ENCODE measurements around the gene PLCH1. TPM values are rescaled to one million over a fixed set of nuclear protein-coding genes. Genes with fewer than 3 reads are reported as not detected.

The PLCH1 gene
- total and polyA plus RNA-seq, 9 of the 15 experiments (the other 6 are each of a cell fraction or from before 2014, with no cell fraction given): 0.17 to 0.62 (median 0.40) TPM

GRCh38 chr3:155608228-155608920 is 136.5 kb downstream of the PLCH1 start:
- H3K4me1 ChIP-seq (replicated peaks in 1 of 2; ENCODE audit: control insufficient read depth in 2 of 2, insufficient read depth in 2 of 2, low read length in 2 of 2): no peaks in the 10 kb centered on the region
- DNase-seq (ENCODE audit: extremely low read depth in 1 of 4, low spot score in 3 of 4) (no peak), ATAC-seq (no peak), FAIRE-seq (no peak)
- no peak overlapping the region for H3K9ac ChIP-seq (ENCODE audit: insufficient read depth in 1 of 2, low read depth in 2 of 2, low read length in 2 of 2)
- CTCF ChIA-PET (ENCODE audit: low intra/inter-chr PET ratio): no interaction called here
- H3K9me1 ChIP-seq (ENCODE audit: control insufficient read depth, insufficient read depth, low read length): no peaks in the 10 kb centered on the region
- 5% methylated on average over 9 of the region's 10 CpGs for WGBS (ENCODE audit: insufficient coverage, low coverage, missing lambda C conversion rate)
- intact Hi-C loops (cut with micrococcal nuclease): no loop called here
- POLR2A ChIA-PET: interaction anchor here (0.9 kb wide), 1 partner anchor 522 kb away, joined by 6 read pairs; no protein-coding TSS in a partner anchor
- no peak overlapping the region for H2AFZ ChIP-seq (ENCODE audit: low read depth, low read length)
- H4K20me1 ChIP-seq (replicated peaks; ENCODE audit: control insufficient read depth, insufficient read depth, low read length): no peaks in the 10 kb centered on the region
- H3K4me3 ChIP-seq: no peak overlapping the region
- no peaks in the 10 kb centered on the region for H3K79me2 ChIP-seq (ENCODE audit: control insufficient read depth, insufficient read depth, low read length)
- TF ChIP-seq KAT7 (CRISPR knock-in tag; IDR thresholded peaks at IDR 0.05; ENCODE audit: borderline replicate concordance) (no peak), RBM25 (IDR thresholded peaks at IDR 0.05; ENCODE audit: low read depth, low read length, severe bottlenecking) (no peak), STAT5B (CRISPR knock-in tag; IDR thresholded peaks at IDR 0.05) (no peak), HDAC3 (IDR thresholded peaks at IDR 0.05; ENCODE audit: borderline replicate concordance, partially characterized antibody) (no peak), PML (IDR thresholded peaks at IDR 0.05; ENCODE audit: low read length) (no peak), PHB2 (IDR thresholded peaks at IDR 0.05; ENCODE audit: low read depth) (no peak), RCOR1 (IDR thresholded peaks at IDR 0.05; ENCODE audit: borderline replicate concordance in 1 of 2, low read depth in 2 of 2, low read length in 2 of 2) (no peak), DMBX1 (CRISPR knock-in tag; IDR thresholded peaks at IDR 0.05; ENCODE audit: borderline replicate concordance) (no peak), NFRKB (IDR thresholded peaks at IDR 0.05; ENCODE audit: low read depth) (no peak), MYNN (IDR thresholded peaks at IDR 0.05) (no peak), MYNN (CRISPR knock-in tag; IDR thresholded peaks at IDR 0.05) (no peak), DEAF1 (CRISPR knock-in tag; IDR thresholded peaks at IDR 0.05) (no peak), KLF6 (CRISPR knock-in tag; IDR thresholded peaks at IDR 0.05; ENCODE audit: borderline replicate concordance) (no peak), HEY1 (CRISPR knock-in tag; IDR thresholded peaks at IDR 0.05; ENCODE audit: borderline replicate concordance) (no peak), THRB (CRISPR knock-in tag; conservative IDR thresholded peaks at IDR 0.05) (no peak)
- TF ChIP-seq, protein P1, sequence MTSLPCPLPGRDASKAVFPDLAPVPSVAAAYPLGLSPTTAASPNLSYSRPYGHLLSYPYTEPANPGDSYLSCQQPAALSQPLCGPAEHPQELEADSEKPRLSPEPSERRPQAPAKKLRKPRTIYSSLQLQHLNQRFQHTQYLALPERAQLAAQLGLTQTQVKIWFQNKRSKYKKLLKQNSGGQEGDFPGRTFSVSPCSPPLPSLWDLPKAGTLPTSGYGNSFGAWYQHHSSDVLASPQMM (CRISPR knock-in tag; IDR thresholded peaks at IDR 0.05): no peak
- TF ChIP-seq, protein P2, sequence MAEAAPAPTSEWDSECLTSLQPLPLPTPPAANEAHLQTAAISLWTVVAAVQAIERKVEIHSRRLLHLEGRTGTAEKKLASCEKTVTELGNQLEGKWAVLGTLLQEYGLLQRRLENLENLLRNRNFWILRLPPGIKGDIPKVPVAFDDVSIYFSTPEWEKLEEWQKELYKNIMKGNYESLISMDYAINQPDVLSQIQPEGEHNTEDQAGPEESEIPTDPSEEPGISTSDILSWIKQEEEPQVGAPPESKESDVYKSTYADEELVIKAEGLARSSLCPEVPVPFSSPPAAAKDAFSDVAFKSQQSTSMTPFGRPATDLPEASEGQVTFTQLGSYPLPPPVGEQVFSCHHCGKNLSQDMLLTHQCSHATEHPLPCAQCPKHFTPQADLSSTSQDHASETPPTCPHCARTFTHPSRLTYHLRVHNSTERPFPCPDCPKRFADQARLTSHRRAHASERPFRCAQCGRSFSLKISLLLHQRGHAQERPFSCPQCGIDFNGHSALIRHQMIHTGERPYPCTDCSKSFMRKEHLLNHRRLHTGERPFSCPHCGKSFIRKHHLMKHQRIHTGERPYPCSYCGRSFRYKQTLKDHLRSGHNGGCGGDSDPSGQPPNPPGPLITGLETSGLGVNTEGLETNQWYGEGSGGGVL (CRISPR knock-in tag; IDR thresholded peaks at IDR 0.05): no peak
- no peak overlapping the region for H3K27ac ChIP-seq (ENCODE audit: extremely low read depth, low read depth, low read length)
- in situ Hi-C loops (cut with MboI): no loop called here
- H3K4me2 ChIP-seq (ENCODE audit: insufficient read depth, low read length): no peak overlapping the region
- BruUV-seq (replicated peaks): no TSS peak
- H3K27me3 ChIP-seq (ENCODE audit: control insufficient read depth in 2 of 2, insufficient read depth in 2 of 2, low read length in 2 of 2): no peaks in the 10 kb centered on the region
- H3K36me3 ChIP-seq (ENCODE audit: control insufficient read depth, insufficient read depth, low read length): no peaks in the 10 kb centered on the region
- H3K9me3 ChIP-seq (replicated peaks; ENCODE audit: control insufficient read depth, insufficient read depth, low read depth, low read length): no peaks in the 10 kb centered on the region; the same call in 1 of the 2 replicates

Measured in K562 (cell line).